WTC11 (cell line): ENCODE results near the gene FAM20B. TPM values are rescaled to one million over a fixed set of nuclear protein-coding genes. Genes with fewer than 3 reads are reported as not detected.

Experiments
- ATAC-seq: fragments of 200-7000 bp; cut with Tn5 transposase; 2 replicates; pipeline ENCODE4 v1.10.0; 2021; ENCODE audit warnings: mild to moderate bottlenecking, moderate library complexity
- CTCF ChIA-PET: fragments of 300-600 bp; sonication (Branson Sonifier 250); formaldehyde crosslinking; loops from one replicate; lab custom pipeline; 2021; ENCODE audit warnings: antibody characterized with exemption; lab: Charles Lee
- POLR2A ChIA-PET: fragments of 350-600 bp; sonication (Branson Sonifier 250); formaldehyde crosslinking; loops from one replicate; lab custom pipeline; 2021; ENCODE audit warnings: antibody characterized with exemption; lab: Charles Lee
- DNase-seq: peaks from one replicate; pipeline ENCODE4 v3.0.0; 2021; ENCODE audit warnings: low spot score
- H3K27ac Mint-ChIP-seq: 2 replicates; pipeline ENCODE4 v1.8.0; 2021; ENCODE audit warnings: mixed read lengths
- H3K27me3 Mint-ChIP-seq: 2 replicates; pipeline ENCODE4 v1.8.0; 2021; ENCODE audit warnings: low read depth, mild to moderate bottlenecking, moderate library complexity, mixed read lengths
- H3K36me3 Mint-ChIP-seq: 2 replicates; pipeline ENCODE4 v1.8.0; 2021; ENCODE audit warnings: mixed read lengths
- H3K4me1 Mint-ChIP-seq: 2 replicates; pipeline ENCODE4 v1.8.0; 2022; ENCODE audit warnings: mixed read lengths
- H3K4me3 Mint-ChIP-seq: 2 replicates; pipeline ENCODE4 v1.8.0; 2021; ENCODE audit warnings: mild to moderate bottlenecking, moderate library complexity, mixed read lengths
- H3K9me3 Mint-ChIP-seq: 2 replicates; pipeline ENCODE4 v1.8.0; 2021; ENCODE audit warnings: mixed read lengths
- ATF6 ChIP-seq: sonication (generic); formaldehyde crosslinking; IDR thresholded peaks from 2 replicates; pipeline ENCODE4 v1.8.1; 2023; ENCODE audit warnings: mild to moderate bottlenecking, missing genetic modification reagents
- E2F5 ChIP-seq: sonication (generic); formaldehyde crosslinking; IDR thresholded peaks from 2 replicates; pipeline ENCODE4 v1.8.1; 2022; ENCODE audit warnings: mild to moderate bottlenecking, moderate library complexity, missing genetic modification reagents
- EMX1 ChIP-seq: fragments of 250-450 bp; sonication (Bioruptor Pico); IDR thresholded peaks from 2 replicates; pipeline ENCODE4 v1.8.0; 2021; ENCODE audit warnings: mild to moderate bottlenecking
- ETV6 ChIP-seq: sonication (generic); formaldehyde crosslinking; IDR thresholded peaks from 2 replicates; pipeline ENCODE4 v1.8.1; 2022; ENCODE audit warnings: mild to moderate bottlenecking, missing genetic modification reagents
- FOXJ3 ChIP-seq: sonication (generic); formaldehyde crosslinking; IDR thresholded peaks from 2 replicates; pipeline ENCODE4 v1.9.0; 2021; ENCODE audit warnings: missing genetic modification reagents, mild to moderate bottlenecking, borderline replicate concordance
- FOXK1 ChIP-seq: sonication (generic); formaldehyde crosslinking; IDR thresholded peaks from 2 replicates; pipeline ENCODE4 v1.8.0; 2022; ENCODE audit warnings: mild to moderate bottlenecking, moderate library complexity, missing genetic modification reagents
- FOXP1 ChIP-seq: sonication (generic); formaldehyde crosslinking; IDR thresholded peaks from 2 replicates; pipeline ENCODE4 v1.8.0; 2022; ENCODE audit warnings: missing genetic modification reagents, mild to moderate bottlenecking, moderate library complexity, borderline replicate concordance
- GABPB1 ChIP-seq: sonication (generic); formaldehyde crosslinking; IDR thresholded peaks from 2 replicates; pipeline ENCODE4 v1.8.1; 2023; ENCODE audit warnings: mild to moderate bottlenecking, missing genetic modification reagents
- GRHL2 ChIP-seq: fragments of 250-450 bp; sonication (Bioruptor Pico); IDR thresholded peaks from 2 replicates; pipeline ENCODE4 v1.8.0; 2022; ENCODE audit warnings: mild to moderate bottlenecking, moderate library complexity; ENCODE audit not compliant: insufficient replicate concordance, severe bottlenecking
- IRF2 ChIP-seq: sonication (generic); formaldehyde crosslinking; IDR thresholded peaks from 2 replicates; pipeline ENCODE4 v1.8.0; 2022; ENCODE audit warnings: low read depth, missing genetic modification reagents, borderline replicate concordance
- JUN ChIP-seq: sonication (generic); formaldehyde crosslinking; IDR thresholded peaks from 2 replicates; pipeline ENCODE4 v1.8.0; 2023; ENCODE audit warnings: mild to moderate bottlenecking, missing genetic modification reagents
- KAT7 ChIP-seq: sonication (generic); formaldehyde crosslinking; IDR thresholded peaks from 2 replicates; pipeline ENCODE4 v1.8.1; 2023; ENCODE audit warnings: missing genetic modification reagents, mild to moderate bottlenecking, borderline replicate concordance
- NFATC4 ChIP-seq: fragments of 250-450 bp; sonication (Bioruptor Pico); IDR thresholded peaks from 2 replicates; pipeline ENCODE4 v1.9.0; 2021; ENCODE audit warnings: mild to moderate bottlenecking
- NFE2L1 ChIP-seq: sonication (generic); formaldehyde crosslinking; IDR thresholded peaks from 2 replicates; pipeline ENCODE4 v1.8.1; 2023; ENCODE audit warnings: missing genetic modification reagents
- NFYB ChIP-seq: sonication (generic); formaldehyde crosslinking; conservative IDR thresholded peaks from 2 replicates; pipeline ENCODE4 v1.8.0; 2022; ENCODE audit warnings: low read depth, missing genetic modification reagents
- NR3C1 ChIP-seq: sonication (generic); formaldehyde crosslinking; conservative IDR thresholded peaks from 2 replicates; pipeline ENCODE4 v1.8.1; 2023; ENCODE audit warnings: low read depth, mild to moderate bottlenecking, missing genetic modification reagents
- OVOL2 ChIP-seq: fragments of 250-450 bp; sonication (Bioruptor Pico); IDR thresholded peaks from 2 replicates; pipeline ENCODE4 v1.9.0; 2021; ENCODE audit warnings: mild to moderate bottlenecking, borderline replicate concordance
- PRDM15 ChIP-seq: sonication (generic); formaldehyde crosslinking; IDR thresholded peaks from 2 replicates; pipeline ENCODE4 v1.8.0; 2022; ENCODE audit warnings: missing genetic modification reagents
- SMAD3 ChIP-seq: sonication (generic); formaldehyde crosslinking; IDR thresholded peaks from 2 replicates; pipeline ENCODE4 v1.8.0; 2022; ENCODE audit warnings: missing genetic modification reagents, mild to moderate bottlenecking, borderline replicate concordance
- SMAD4 ChIP-seq: sonication (generic); formaldehyde crosslinking; IDR thresholded peaks from 2 replicates; pipeline ENCODE4 v1.8.0; 2022; ENCODE audit warnings: mild to moderate bottlenecking, missing genetic modification reagents
- USF2 ChIP-seq: sonication (generic); formaldehyde crosslinking; IDR thresholded peaks from 2 replicates; pipeline ENCODE4 v1.8.1; 2023; ENCODE audit warnings: mild to moderate bottlenecking, missing genetic modification reagents, moderate library complexity
- ZNF219 ChIP-seq: sonication (generic); formaldehyde crosslinking; IDR thresholded peaks from 2 replicates; pipeline ENCODE4 v1.8.0; 2023; ENCODE audit warnings: missing genetic modification reagents, mild to moderate bottlenecking, borderline replicate concordance
- ZNF317 ChIP-seq: sonication (generic); formaldehyde crosslinking; IDR thresholded peaks from 2 replicates; pipeline ENCODE4 v1.8.1; 2023; ENCODE audit warnings: low read depth, mild to moderate bottlenecking, moderate library complexity, missing genetic modification reagents, borderline replicate concordance
- ZNF396 ChIP-seq: fragments of 250-450 bp; sonication (Bioruptor Pico); IDR thresholded peaks from 2 replicates; pipeline ENCODE4 v1.8.0; 2021; ENCODE audit warnings: mild to moderate bottlenecking, moderate library complexity, borderline replicate concordance
- total RNA-seq: library from RNA; stranded (reverse); gene quantifications from 3 replicates; pipeline ENCODE4 v1.2.3, GENCODE V29; 2021

FAM20B gene
- total RNA-seq, 1 experiment from 2014 or later: 36.1 TPM

GRCh38 chr1:179047636-179047997 is 21.9 kb downstream of the FAM20B start:
- no peak for DNase-seq
- Mint-ChIP-seq H3K27ac (no peak overlapping the region), H3K4me3 (no peak overlapping the region), H3K36me3 (no peaks in the 10 kb centered on the region), H3K9me3 (no peaks in the 10 kb centered on the region), H3K27me3 (no peaks in the 10 kb centered on the region), H3K4me1 (no peaks in the 10 kb centered on the region)
- ATAC-seq: no peak
- TF ChIP-seq GRHL2 (CRISPR knock-in tag): no peak
- no peak for TF ChIP-seq FOXP1
- TF ChIP-seq FOXJ3: no peak
- no peak for TF ChIP-seq GABPB1 (CRISPR knock-in tag)
- no peak for TF ChIP-seq NR3C1 (CRISPR knock-in tag)
- TF ChIP-seq NFE2L1: no peak
- no peak for TF ChIP-seq ZNF219 (CRISPR knock-in tag)
- TF ChIP-seq IRF2 (CRISPR knock-in tag): no peak
- TF ChIP-seq E2F5 (CRISPR knock-in tag): no peak
- no peak for TF ChIP-seq KAT7
- no peak for TF ChIP-seq OVOL2 (CRISPR knock-in tag)
- TF ChIP-seq PRDM15 (CRISPR knock-in tag): no peak
- no peak for TF ChIP-seq USF2 (CRISPR knock-in tag)
- TF ChIP-seq ATF6 (CRISPR knock-in tag): no peak
- TF ChIP-seq NFYB (CRISPR knock-in tag): no peak
- TF ChIP-seq ETV6 (CRISPR knock-in tag): no peak
- no peak for TF ChIP-seq FOXK1
- no peak for TF ChIP-seq NFATC4
- ChIA-PET POLR2A (no interaction called here), CTCF (no interaction called here)

- H3K9me3 Mint-ChIP-seq: no peaks in the 10 kb centered on the region
- ATAC-seq (no peak), DNase-seq (no peak)
- H3K4me3 Mint-ChIP-seq: no peak overlapping the region
- H3K27me3 Mint-ChIP-seq: no peaks in the 10 kb centered on the region
- ChIA-PET CTCF (no interaction called here), POLR2A (no interaction called here)
- H3K36me3 Mint-ChIP-seq: no peaks in the 10 kb centered on the region
- H3K4me1 Mint-ChIP-seq: no peaks in the 10 kb centered on the region
- no peak overlapping the region for H3K27ac Mint-ChIP-seq
- no peak for TF ChIP-seq JUN (CRISPR knock-in tag)
- no peak for TF ChIP-seq ZNF396 (CRISPR knock-in tag)
- TF ChIP-seq EMX1 (CRISPR knock-in tag): no peak
- no peak for TF ChIP-seq E2F5 (CRISPR knock-in tag)
- no peak for TF ChIP-seq SMAD4 (CRISPR knock-in tag)
- TF ChIP-seq SMAD3: no peak
- no peak for TF ChIP-seq ZNF317 (CRISPR knock-in tag)
- TF ChIP-seq KAT7: no peak
These were observed 22.8 kb downstream of the FAM20B start for GRCh38 chr1:179048339-179049124.
